HG02884 (cell line): ENCODE data around the gene IFIT2.

Experiments used
- ATAC-seq: cut with Tn5 transposase; IDR thresholded peaks from one replicate; pipeline ENCODE4 v1.9.1; 2021; ENCODE audit warnings: mild to moderate bottlenecking, moderate library complexity; ENCODE audit not compliant: unreplicated experiment

IFIT2 gene

GRCh38 chr10:89337484-89337883 is 35.6 kb downstream of the IFIT2 start:
- ATAC-seq: no peak

DNA sequence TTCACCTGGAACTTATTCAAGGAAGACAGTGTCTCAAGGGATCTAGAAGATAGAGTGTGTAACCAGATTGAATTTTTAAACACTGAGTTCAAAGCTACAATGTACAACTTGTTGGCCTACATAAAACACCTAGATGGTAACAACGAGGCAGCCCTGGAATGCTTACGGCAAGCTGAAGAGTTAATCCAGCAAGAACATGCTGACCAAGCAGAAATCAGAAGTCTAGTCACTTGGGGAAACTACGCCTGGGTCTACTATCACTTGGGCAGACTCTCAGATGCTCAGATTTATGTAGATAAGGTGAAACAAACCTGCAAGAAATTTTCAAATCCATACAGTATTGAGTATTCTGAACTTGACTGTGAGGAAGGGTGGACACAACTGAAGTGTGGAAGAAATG is 36.9 kb downstream of the IFIT2 start:
- no peak for ATAC-seq

DNA sequence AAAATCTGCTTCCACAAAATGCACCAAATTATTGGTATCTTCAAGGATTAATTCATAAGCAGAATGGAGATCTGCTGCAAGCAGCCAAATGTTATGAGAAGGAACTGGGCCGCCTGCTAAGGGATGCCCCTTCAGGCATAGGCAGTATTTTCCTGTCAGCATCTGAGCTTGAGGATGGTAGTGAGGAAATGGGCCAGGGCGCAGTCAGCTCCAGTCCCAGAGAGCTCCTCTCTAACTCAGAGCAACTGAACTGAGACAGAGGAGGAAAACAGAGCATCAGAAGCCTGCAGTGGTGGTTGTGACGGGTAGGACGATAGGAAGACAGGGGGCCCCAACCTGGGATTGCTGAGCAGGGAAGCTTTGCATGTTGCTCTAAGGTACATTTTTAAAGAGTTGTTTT is 38.0 kb downstream of the IFIT2 start:
- ATAC-seq: no peak

DNA sequence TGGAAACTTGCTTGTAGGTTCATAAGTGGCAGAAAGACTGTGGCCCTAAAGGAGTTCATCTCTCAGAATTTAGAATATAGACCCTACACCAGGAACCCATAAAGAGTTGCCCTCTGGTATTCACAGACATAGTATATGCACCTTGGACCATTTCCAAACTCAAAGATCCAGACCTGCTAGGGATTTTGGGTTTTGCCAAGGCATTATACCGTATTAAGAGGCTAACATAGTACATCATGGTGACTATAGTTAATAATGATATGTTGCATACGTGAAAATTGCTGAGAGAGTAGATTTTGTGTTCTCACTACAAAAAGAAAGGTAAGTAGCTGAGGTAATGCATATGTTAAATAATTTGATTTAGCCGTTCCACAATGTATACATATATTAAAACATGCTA is 39.8 kb downstream of the IFIT2 start:
- no peak for ATAC-seq

DNA sequence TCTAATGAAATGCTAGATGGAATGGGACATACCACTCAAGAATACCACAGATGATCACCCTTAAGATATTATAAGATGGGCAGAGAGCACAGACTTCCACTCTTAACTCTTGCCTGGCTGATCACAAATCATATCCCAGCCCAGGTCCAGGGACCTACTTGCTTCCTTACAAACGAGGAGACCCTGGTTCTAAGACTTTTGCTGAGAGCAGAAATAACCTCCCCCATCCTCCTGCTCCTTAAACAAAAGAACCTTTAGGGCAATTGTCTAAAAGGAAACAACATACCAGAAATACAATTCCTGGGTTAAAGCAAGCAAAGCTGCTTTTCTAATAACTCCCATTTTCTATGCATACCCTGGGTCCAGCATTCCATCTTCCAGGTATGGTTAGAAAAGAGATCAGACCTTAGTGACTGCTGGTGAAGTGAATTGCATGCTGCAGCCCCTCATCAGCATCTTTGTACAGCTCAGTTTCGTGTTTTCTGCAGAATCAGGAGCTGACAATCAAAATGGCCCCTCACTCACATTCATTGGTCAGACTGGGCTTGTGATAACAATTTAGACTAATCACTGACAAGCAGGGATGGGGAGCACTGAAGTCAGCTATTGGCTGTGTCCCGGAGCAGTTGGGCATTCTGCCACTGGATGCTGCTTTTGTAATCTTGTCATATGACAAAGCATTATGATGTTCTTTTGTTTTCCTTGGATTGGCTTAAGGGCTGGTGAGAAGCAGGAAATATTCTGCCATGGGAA is 40.5 kb downstream of the IFIT2 start:
- ATAC-seq: no peak

DNA sequence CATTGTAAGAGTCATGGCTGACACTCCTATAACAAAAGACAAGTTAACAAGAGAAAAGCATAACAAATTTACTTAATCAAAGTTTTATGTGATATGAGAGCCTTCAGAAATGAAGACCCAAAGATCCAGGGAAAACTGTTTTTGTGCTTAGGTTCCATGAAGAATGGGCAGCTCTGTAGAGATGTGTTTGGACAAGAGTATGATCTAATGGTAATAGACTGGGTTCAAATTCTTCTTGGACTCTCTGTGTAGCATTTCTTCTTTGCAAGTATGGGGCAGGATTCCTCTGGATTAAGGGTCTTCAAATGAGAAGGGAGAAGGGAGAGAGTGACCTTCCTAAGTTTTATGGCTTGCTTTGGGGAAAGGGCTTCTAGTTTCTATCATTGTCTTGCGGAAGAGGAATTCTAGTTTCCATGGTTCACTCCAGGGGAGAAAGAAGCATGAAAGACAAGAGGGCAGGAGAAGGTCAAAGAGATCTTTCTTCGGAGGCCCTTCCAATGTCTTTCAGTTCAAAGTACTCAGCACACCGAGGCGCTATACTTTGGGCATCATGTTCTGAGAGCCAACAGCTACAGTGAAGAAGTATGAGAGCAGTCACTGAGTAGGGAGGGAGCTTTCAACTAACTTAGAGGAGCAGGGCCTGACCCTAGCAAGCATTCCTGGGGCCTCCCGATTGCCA is 41.4 kb downstream of the IFIT2 start:
- ATAC-seq: no peak

- no peak for ATAC-seq
Measured at GRCh38 chr10:89344156-89344555, 42.3 kb downstream of the IFIT2 start.

DNA sequence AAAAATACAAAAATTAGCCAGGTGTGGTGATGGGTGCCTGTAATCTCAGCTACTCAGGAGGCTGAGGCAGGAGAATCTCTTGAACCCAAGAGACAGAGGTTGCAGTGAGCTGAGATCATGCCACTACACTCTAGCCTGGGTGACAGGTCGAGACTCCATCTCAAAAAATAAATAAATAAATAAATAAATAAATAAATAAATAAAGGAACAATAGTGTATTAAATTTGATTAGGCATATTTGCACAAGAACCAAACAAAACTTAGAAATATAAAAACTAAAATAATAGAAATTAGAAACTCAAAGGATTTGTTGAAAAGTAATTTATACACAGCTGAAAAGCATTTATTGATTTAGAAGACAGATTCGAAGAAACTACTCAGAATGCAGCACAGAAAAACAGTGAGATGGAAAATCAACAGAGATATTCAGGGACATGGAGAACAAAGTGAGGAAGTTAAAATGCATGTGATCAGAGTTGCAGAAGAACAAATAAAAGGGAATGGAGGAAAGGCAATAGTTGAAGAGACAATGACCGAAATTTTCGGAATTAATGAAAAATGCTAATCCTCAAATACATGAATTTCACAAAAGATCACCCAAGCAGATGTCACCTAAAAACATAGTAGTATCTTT is 43.6 kb downstream of the IFIT2 start:
- no peak for ATAC-seq

DNA sequence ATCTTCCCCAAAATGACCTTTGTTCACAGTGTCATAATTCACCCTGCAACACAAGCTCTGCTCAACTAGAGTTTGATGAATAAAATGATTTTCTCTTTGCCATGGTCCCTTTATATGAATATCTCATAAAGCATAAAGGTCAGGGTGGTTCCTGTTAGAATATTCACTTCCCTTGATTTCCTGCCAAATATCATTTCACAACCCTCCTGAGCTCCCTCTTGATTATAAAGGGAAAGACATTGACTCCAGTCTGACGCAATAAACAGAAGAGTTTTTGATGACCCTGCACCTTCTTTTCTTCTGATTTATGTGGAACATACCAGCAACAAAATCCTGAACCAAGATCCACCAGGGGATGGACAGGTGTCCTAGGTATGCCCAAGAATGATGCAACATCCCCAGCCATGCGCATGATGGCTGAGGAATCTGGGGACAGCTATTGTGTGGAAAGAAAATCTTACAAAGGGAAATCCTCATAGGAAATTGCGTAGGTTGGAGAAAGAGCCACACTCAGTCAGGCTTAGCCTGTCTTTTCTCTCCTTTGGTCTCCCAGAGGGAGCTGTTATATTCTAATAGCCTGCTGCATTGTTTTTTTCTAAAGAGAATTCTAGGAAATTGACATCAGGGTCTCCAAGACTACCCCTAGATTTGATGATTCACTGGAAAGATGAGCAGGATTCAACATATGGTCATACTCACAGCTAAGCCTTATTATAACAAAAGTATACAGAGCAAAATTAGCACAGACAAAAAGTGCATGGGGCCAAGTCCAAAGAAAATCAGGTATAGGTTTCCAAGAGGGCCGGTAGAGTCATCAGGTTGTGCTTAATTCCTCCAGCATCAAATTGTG is 44.8 kb downstream of the IFIT2 start:
- ATAC-seq: no peak

GRCh38 chr10:89347701-89348457 is 46.0 kb downstream of the IFIT2 start:
- ATAC-seq: no peak

DNA sequence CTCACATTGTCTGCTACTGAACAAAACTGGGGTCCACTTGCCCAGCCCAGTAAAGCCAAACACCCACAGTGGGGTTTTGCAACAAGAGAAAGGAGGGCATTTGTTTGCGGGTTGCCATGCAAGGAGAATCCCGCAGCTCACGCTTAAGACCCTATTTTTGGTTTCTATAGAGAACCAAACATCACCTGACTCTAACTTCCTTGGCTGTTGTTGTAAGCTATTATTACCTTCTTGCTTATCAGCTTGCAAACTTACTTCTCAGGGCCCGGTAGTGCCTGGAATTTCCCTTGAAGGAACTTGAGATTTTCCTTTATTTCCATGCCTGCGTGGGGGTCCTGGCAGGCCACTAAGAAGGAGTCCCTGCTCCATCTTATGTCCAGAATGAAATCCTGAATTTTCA is 46.6 kb downstream of the IFIT2 start:
- ATAC-seq: no peak

GRCh38 chr10:89348975-89349374 is 47.1 kb downstream of the IFIT2 start:
- no peak for ATAC-seq

- ATAC-seq: peak; percentile 34
Measured at GRCh38 chr10:89350631-89351315, 48.9 kb downstream of the IFIT2 start.

GRCh38 chr10:89351412-89351779 is 49.5 kb downstream of the IFIT2 start:
- ATAC-seq: peak; percentile 86

- ATAC-seq: no peak
Measured at GRCh38 chr10:89351780-89352597, 50.1 kb downstream of the IFIT2 start.

DNA sequence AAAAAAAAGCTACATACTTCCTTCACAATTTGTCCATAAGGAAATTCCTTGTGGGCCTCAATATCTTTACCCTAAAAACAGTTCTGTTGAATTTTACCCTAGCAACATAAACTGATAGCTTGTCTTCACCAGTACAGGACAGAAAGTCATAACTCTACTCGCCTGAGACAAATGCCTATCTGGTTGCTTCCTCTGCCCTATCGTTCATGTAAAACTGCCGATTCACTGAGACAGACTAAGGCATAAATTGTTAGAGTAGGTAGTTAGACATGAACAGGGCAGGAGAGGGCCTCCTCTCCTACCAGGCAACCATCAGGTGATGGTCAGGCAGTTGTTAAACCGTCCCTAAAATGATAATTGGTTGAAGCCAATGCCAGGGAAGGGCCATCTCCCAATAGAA is 51.0 kb downstream of the IFIT2 start:
- no peak for ATAC-seq

DNA sequence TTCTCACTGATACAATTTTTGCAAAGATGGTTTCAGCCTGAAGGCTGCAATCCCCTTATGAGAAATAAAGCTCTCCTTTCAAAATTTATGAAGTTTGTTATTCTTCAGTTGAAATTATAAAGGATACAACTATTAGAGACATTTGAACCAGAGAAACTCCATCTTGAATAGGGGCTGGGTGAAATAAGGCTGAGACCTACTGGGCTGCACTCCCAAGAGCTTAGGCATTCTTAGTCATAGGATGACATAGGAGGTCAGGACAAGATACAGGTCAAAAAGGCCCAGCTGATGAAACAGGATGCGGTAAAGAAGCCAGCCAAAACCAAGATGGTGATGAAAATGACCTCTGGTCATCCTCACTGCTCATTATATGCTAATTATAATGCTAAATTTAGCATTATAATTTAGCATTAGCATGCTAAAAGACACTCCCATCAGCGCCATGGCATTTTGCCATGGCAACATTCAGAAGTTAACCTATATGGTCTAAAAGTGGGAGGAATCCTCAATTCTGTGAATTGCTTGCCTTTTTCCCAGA is 53.6 kb downstream of the IFIT2 start:
- ATAC-seq: no peak

- ATAC-seq: no peak
Measured at GRCh38 chr10:89357096-89357495, 55.2 kb downstream of the IFIT2 start.

GRCh38 chr10:89357975-89358374 is 56.1 kb downstream of the IFIT2 start:
- no peak for ATAC-seq
